Progenitor cell of endocrine pancreas (in vitro differentiated cells): ENCODE measurements around the gene PRKN. TPM values are rescaled to one million over a fixed set of nuclear protein-coding genes. Genes with fewer than 3 reads are reported as not detected.
A peak's percentile ranks its signal among the peaks of the same experiment; 100 is the strongest.

ENCODE experiments used
- DNase-seq: peaks from one replicate; pipeline ENCODE4 v3.0.0; 2021; ENCODE audit warnings: low spot score; ENCODE audit not compliant: unreplicated experiment
- H3K27ac Mint-ChIP-seq: 2 replicates; pipeline ENCODE4 v1.8.0; 2021; ENCODE audit warnings: mild to moderate bottlenecking, moderate library complexity, mixed read lengths
- H3K27me3 Mint-ChIP-seq: 2 replicates; pipeline ENCODE4 v1.8.0; 2021; ENCODE audit warnings: mixed read lengths
- H3K36me3 Mint-ChIP-seq: 2 replicates; pipeline ENCODE4 v1.8.0; 2022; ENCODE audit warnings: mixed read lengths; ENCODE audit not compliant: insufficient read depth
- H3K4me1 Mint-ChIP-seq: 2 replicates; pipeline ENCODE4 v1.8.0; 2021; ENCODE audit warnings: low read depth, mixed read lengths
- H3K4me3 Mint-ChIP-seq: 2 replicates; pipeline ENCODE4 v1.8.0; 2021; ENCODE audit warnings: low read depth, mild to moderate bottlenecking, moderate library complexity, mixed read lengths
- H3K9me3 Mint-ChIP-seq: 2 replicates; pipeline ENCODE4 v1.8.0; 2021; ENCODE audit warnings: low read depth, mixed read lengths
- CTCF ChIP-seq: fragments of 200-600 bp; sonication (generic); IDR thresholded peaks from one replicate; pipeline ENCODE4 v1.5.0; 2021; ENCODE audit warnings: antibody characterized with exemption, mild to moderate bottlenecking; ENCODE audit not compliant: unreplicated experiment
- total RNA-seq: library from RNA; stranded (reverse); gene quantifications from 2 replicates; pipeline ENCODE4 v1.2.1, GENCODE V29; 2021

PRKN gene
- total RNA-seq, 1 donor from 2014 or later, result 4.6 TPM

GRCh38 chr6:161761966-161762365 lies 965.6 kb downstream of the PRKN start:
- H3K9me3 Mint-ChIP-seq, result no peaks in the 10 kb centered on the region
- H3K4me1 Mint-ChIP-seq, result no peaks in the 10 kb centered on the region
- DNase-seq, result no peak
- H3K27ac Mint-ChIP-seq, result no peak overlapping the region
- no peak for TF ChIP-seq CTCF
- no peak overlapping the region for H3K4me3 Mint-ChIP-seq
- no peaks in the 10 kb centered on the region for H3K36me3 Mint-ChIP-seq
- H3K27me3 Mint-ChIP-seq, result peaks cover 5% of the 10 kb centered on the region

DNA sequence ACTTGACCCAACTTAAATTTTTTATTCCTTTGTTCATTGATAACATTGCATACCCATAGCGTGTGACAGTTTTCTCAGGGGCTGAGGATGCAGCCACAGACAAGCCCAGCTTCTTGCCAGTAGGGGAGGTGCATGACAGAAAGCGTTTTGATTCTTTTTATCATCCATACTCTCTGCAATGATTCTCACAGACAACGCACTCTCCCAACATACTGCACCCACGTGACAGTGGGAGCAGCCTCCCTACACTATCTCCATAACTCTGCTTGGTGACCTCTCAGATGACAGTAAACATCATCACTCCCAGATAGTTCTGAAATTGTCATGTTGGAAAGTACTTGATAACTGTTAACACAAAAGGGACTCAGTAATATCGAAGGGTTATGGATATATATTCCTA lies 972.5 kb downstream of the PRKN start:
- Mint-ChIP-seq H3K36me3 (no peaks in the 10 kb centered on the region), H3K4me3 (no peak overlapping the region), H3K27me3 (peaks cover 3% of the 10 kb centered on the region), H3K27ac (no peak overlapping the region), H3K4me1 (no peaks in the 10 kb centered on the region), H3K9me3 (peaks cover 4% of the 10 kb centered on the region)
- no peak for DNase-seq
- no peak for TF ChIP-seq CTCF

GRCh38 chr6:161750686-161751085 lies 976.9 kb downstream of the PRKN start:
- peaks cover 11% of the 10 kb centered on the region for H3K27me3 Mint-ChIP-seq
- DNase-seq, result no peak
- H3K36me3 Mint-ChIP-seq, result no peaks in the 10 kb centered on the region
- H3K4me1 Mint-ChIP-seq, result no peaks in the 10 kb centered on the region
- H3K9me3 Mint-ChIP-seq, result peaks cover 4% of the 10 kb centered on the region
- no peak for TF ChIP-seq CTCF
- no peak overlapping the region for H3K4me3 Mint-ChIP-seq
- H3K27ac Mint-ChIP-seq, result no peak overlapping the region

DNA sequence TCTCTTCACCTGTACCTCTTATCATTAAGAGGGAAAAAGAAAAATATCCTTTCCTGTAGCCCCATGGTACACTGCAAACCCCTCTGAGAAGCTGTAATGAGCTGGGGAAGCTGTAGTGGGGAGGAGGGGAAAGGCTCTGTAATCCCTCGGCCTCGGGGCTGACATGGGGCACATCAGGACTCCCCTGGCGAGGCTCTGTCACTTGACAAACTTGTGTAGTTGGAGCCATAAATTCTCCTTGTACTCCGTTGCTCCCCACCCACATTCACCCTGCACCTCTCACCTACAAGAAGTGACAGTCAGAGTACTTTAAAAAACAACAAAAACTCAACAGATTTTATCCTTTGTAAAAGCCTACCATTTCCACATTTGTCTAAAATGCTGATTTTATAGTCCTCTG lies 978.0 kb downstream of the PRKN start:
- TF ChIP-seq CTCF, result no peak
- no peaks in the 10 kb centered on the region for H3K4me1 Mint-ChIP-seq
- no peak overlapping the region for H3K27ac Mint-ChIP-seq
- H3K27me3 Mint-ChIP-seq, result peaks cover 11% of the 10 kb centered on the region
- no peak for DNase-seq
- peaks cover 4% of the 10 kb centered on the region for H3K9me3 Mint-ChIP-seq
- no peak overlapping the region for H3K4me3 Mint-ChIP-seq
- no peaks in the 10 kb centered on the region for H3K36me3 Mint-ChIP-seq

GRCh38 chr6:161748535-161749416 lies 978.8 kb downstream of the PRKN start:
- Mint-ChIP-seq H3K27ac (no peak overlapping the region), H3K4me3 (no peak overlapping the region), H3K36me3 (no peaks in the 10 kb centered on the region), H3K9me3 (peaks cover 4% of the 10 kb centered on the region), H3K27me3 (peaks cover 11% of the 10 kb centered on the region), H3K4me1 (no peaks in the 10 kb centered on the region)
- TF ChIP-seq CTCF, result peak; percentile 78
- peak; percentile 62 for DNase-seq
